ENCODE results near the gene LRRC49.

Gene LRRC49

GRCh38 chr15:71055461-71055860 is 162.8 kb downstream of the LRRC49 start:
- DNase-seq, result no peak

- DNase-seq, result no peak
These were observed 163.5 kb downstream of the LRRC49 start for GRCh38 chr15:71056111-71056510.

GRCh38 chr15:71057143-71057542 is 164.5 kb downstream of the LRRC49 start:
- DNase-seq, result no peak

GRCh38 chr15:71057581-71057980 is 165.0 kb downstream of the LRRC49 start:
- DNase-seq, result no peak

GRCh38 chr15:71060983-71061382 is 168.4 kb downstream of the LRRC49 start:
- DNase-seq, result no peak

- DNase-seq, result no peak
These were observed 174.4 kb downstream of the LRRC49 start for GRCh38 chr15:71066983-71067382.

- no peak for DNase-seq
These were observed 177.1 kb downstream of the LRRC49 start for GRCh38 chr15:71069693-71070092.

GRCh38 chr15:71071529-71071928 is 178.9 kb downstream of the LRRC49 start:
- no peak for DNase-seq

- no peak for DNase-seq
These were observed 179.8 kb downstream of the LRRC49 start for GRCh38 chr15:71072423-71072822.

- no peak for DNase-seq
These were observed 186.0 kb downstream of the LRRC49 start for GRCh38 chr15:71078506-71079207.

- DNase-seq, result no peak
These were observed 186.8 kb downstream of the LRRC49 start for GRCh38 chr15:71079208-71080044.

GRCh38 chr15:71080166-71080565 is 187.5 kb downstream of the LRRC49 start:
- no peak for DNase-seq

GRCh38 chr15:71080705-71081104 is 188.1 kb downstream of the LRRC49 start:
- no peak for DNase-seq

- no peak for DNase-seq
These were observed 190.2 kb downstream of the LRRC49 start for GRCh38 chr15:71082803-71083202.

GRCh38 chr15:71083349-71083748 is 190.7 kb downstream of the LRRC49 start:
- no peak for DNase-seq

GRCh38 chr15:71084264-71084663 is 191.6 kb downstream of the LRRC49 start:
- no peak for DNase-seq

GRCh38 chr15:71085809-71086208 is 193.2 kb downstream of the LRRC49 start:
- no peak for DNase-seq

- DNase-seq, result no peak
These were observed 195.5 kb downstream of the LRRC49 start for GRCh38 chr15:71088155-71088554.

GRCh38 chr15:71088683-71089082 is 196.1 kb downstream of the LRRC49 start:
- no peak for DNase-seq

GRCh38 chr15:71089801-71090200 is 197.2 kb downstream of the LRRC49 start:
- DNase-seq, result no peak

- no peak for DNase-seq
These were observed 199.0 kb downstream of the LRRC49 start for GRCh38 chr15:71091601-71092000.

GRCh38 chr15:71092056-71092600 is 199.5 kb downstream of the LRRC49 start:
- no peak for DNase-seq

GRCh38 chr15:71093054-71094024 is 200.7 kb downstream of the LRRC49 start:
- DNase-seq, result no peak
